Kidney epithelial cell (primary cell): Measurements from ENCODE around the gene TP53BP1. TPM values are rescaled to one million over a fixed set of nuclear protein-coding genes. Genes with fewer than 3 reads are reported as not detected.

Experiments used
- DNase-seq: peaks from one replicate; pipeline ENCODE4 v3.0.0-alpha.2; 2010; ENCODE audit warnings: low read depth
- H3K27me3 ChIP-seq: 2 replicates; pipeline ENCODE4 v1.6.0; 2011; ENCODE audit warnings: low read length; ENCODE audit not compliant: control insufficient read depth, insufficient read depth
- H3K36me3 ChIP-seq: 2 replicates; pipeline ENCODE4 v1.5.1; 2011; ENCODE audit warnings: low read length; ENCODE audit not compliant: control insufficient read depth, insufficient read depth
- H3K4me3 ChIP-seq: 2 replicates; pipeline ENCODE4 v1.5.1; 2011; ENCODE audit warnings: low read depth, mild to moderate bottlenecking, control low read depth, low read length
- total RNA-seq: library from RNA; depleted of rRNA; stranded (reverse); fragments of >200 nt; gene quantifications from 2 replicates; pipeline ENCODE4 v1.2.3, GENCODE V29; 2015
- TF ChIP-seq, protein P1 (sequence below): IDR thresholded peaks from 2 replicates; pipeline ENCODE4 v1.5.1; 2011; ENCODE audit warnings: mild to moderate bottlenecking, moderate library complexity, low read length, control low read depth, inconsistent platforms; ENCODE audit not compliant: insufficient read depth, poor library complexity, severe bottlenecking

Gene TP53BP1
- total RNA-seq, 1 donor from 2014 or later: 34.8 TPM

DNA sequence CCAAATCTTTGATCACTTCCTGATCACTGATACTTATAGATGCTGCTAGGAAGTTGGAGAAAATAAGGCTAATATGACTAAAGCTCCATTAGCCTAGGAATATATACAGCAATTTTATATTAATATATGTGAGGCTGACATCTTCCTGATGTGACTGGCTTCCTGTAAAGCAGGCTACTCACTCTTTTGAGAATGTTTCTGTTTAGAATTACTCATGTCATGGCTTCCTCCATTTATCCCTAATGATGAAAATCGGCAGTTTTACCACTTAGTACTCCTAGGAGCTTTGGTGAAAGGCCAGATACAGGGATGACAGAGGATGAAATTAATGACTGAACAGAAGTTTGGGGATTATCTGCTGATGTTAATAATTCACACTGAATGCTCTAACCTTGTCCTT is 20.6 kb upstream of the TP53BP1 start:
- TF ChIP-seq, protein P1, sequence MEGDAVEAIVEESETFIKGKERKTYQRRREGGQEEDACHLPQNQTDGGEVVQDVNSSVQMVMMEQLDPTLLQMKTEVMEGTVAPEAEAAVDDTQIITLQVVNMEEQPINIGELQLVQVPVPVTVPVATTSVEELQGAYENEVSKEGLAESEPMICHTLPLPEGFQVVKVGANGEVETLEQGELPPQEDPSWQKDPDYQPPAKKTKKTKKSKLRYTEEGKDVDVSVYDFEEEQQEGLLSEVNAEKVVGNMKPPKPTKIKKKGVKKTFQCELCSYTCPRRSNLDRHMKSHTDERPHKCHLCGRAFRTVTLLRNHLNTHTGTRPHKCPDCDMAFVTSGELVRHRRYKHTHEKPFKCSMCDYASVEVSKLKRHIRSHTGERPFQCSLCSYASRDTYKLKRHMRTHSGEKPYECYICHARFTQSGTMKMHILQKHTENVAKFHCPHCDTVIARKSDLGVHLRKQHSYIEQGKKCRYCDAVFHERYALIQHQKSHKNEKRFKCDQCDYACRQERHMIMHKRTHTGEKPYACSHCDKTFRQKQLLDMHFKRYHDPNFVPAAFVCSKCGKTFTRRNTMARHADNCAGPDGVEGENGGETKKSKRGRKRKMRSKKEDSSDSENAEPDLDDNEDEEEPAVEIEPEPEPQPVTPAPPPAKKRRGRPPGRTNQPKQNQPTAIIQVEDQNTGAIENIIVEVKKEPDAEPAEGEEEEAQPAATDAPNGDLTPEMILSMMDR: no peak
- Histone ChIP-seq H3K4me3 (no peak overlapping the region), H3K36me3 (no peaks in the 10 kb centered on the region), H3K27me3 (peaks cover 10% of the 10 kb centered on the region)
- DNase-seq: no peak

DNA sequence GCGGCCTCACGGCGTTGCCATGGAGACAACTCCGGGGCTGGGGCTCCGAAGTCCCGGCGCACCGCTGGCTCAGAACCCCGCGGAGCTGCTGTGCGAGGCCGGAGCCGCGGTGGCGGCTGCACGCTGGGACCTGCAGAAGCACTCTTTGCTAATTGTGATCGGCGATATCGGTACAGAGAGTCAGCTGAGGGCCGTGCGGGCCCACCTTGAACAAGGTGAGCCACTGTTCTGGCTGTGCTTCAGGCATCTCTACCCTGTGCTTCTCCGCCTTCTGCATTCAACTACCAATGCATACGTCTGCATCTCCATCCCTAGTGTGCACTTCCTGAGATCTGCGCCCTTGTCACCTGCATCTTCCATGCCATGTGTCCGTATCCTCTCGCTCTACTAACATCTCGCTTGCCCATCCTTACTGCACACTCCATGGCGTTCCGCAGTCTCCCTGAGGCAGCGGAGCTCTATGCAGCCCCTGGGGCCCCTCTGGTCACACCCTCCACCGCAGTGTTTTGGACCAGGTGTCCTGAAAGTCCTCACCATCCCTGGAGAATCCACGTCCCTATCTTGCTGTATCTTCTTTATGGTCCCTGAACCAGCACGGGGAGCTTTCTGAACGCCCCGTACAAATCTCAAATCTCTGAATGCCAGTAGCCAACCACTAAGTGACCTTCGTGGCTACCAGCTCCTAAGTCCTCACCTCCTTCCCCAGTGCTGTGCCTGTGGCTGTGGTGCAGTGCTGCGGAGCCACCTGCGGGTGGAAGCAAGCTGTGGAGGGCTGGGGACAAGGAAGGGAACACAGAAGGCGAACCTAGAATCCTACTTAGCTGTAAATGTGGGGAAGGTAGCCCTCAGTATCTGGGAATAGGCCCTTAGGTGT is 18.3 kb upstream of the TP53BP1 start:
- no peak for DNase-seq
- TF ChIP-seq, protein P1: peak; percentile 41
- Histone ChIP-seq H3K4me3 (peak overlapping the region; percentile 63), H3K27me3 (peaks cover 8% of the 10 kb centered on the region), H3K36me3 (no peaks in the 10 kb centered on the region)

DNA sequence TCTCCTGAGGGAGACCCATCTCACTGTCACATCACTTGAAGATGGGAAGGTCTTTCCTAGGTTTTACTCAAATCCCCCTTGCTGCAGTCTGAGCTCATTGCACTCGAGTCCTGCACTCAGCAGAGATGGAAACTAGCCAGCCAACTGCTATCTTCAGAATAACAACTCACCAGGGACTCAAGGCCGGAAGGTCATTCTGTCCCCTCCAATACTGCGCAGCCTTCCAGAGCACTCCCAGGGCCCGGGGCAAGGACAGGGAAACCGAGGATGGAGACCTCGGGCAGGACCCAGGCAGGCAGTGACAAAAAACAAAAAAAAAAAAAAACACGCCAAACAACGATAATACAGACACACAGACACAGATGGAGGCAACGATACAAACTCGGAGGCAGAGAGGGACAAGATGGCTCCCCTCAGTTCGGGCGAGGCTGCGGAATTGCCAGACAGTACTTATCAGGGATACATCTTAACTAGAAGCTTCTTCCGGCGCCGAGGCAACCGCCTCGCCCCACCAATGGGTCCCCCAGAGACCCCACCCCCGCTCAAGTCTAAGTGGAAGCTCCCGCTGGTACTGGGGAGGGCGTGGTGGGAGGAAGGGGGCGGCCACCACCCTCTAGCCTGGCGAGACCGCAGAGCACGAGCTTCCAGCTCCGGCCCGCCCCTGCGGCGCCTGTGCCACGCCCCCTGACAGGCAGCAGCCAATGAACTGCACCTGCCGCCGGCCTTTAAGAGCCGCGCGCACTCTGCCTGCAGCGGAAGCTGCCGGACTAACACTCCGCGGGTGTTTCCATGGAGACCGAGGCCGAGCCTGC is 17.4 kb upstream of the TP53BP1 start:
- TF ChIP-seq, protein P1: peak; percentile 27
- DNase-seq: peak; percentile 96
- Histone ChIP-seq H3K36me3 (no peaks in the 10 kb centered on the region), H3K4me3 (peak overlapping the region; percentile 63), H3K27me3 (peaks cover 8% of the 10 kb centered on the region)

DNA sequence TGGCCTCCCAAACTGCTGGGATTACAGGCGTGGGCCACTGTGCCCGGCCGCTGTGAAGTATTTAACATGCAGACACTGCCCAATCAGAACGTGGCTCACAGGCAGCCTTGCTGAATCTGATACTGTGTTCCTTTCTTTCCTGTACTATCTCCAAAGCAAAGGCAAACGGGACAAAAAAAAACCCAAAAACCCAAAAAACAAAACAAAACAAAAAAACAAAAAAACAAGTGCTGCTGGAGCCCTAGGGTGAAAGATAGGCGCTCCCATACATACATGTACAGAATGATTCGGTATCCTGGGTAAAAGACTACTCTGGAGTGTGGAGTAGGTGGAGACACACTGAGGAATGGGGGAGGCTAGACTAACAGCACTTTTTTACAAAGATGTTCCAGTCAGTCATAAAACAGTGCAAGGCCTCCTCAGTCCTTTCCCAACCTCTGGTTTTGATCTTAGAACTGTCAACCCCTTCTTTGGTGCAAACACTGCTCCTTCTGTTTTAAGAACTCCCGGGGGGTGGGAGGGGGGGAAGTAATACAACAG is 16.8 kb upstream of the TP53BP1 start:
- TF ChIP-seq, protein P1: no peak
- peaks cover 8% of the 10 kb centered on the region for H3K27me3 ChIP-seq
- H3K4me3 ChIP-seq: peak overlapping the region; percentile 63

DNA sequence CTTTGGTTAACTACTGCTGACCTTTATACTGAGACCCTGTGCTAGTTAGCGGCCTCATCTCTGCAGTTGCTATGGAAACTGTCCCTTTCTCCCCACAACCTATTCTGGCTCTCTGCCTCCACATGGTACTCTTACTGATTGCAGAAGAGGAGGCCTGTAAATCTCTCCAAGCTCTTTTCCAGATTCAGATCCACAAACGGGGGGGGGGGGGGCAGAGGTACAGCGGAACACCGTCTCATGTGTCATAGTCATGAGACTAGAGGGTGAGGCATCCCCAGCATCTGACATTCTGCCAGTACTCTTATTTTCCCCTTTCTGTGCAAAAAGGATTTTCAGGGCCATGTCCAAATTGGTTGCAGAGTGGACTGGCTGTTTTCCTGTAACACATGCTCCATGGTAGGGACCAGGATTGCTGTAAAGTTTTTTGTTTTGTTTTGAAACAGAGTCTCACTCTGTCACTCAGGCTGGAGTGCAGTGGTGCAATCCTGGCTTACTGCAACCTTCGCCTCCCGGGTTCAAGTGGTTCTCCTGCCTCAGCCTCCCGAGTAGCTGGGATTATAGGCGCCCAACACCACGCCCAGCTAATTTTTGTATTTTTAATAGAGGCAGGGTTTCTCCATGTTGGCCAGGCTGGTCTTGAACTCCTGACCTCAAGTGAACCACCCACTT is 16.2 kb upstream of the TP53BP1 start:
- peaks cover 8% of the 10 kb centered on the region for H3K27me3 ChIP-seq
- DNase-seq: no peak
- H3K36me3 ChIP-seq: no peaks in the 10 kb centered on the region
- H3K4me3 ChIP-seq: no peak overlapping the region
- TF ChIP-seq, protein P1: no peak

More for the DNA sequence above, 16.8 kb upstream of the TP53BP1 start:
- no peak for DNase-seq
- no peaks in the 10 kb centered on the region for H3K36me3 ChIP-seq
